Thyroid gland (tissue), 4 donors: ENCODE results near the gene RASSF1. TPM values are rescaled to one million over a fixed set of nuclear protein-coding genes. Genes with fewer than 3 reads are reported as not detected.

Experiments
- DNase-seq, 2 donors: peaks; one replicate each; pipeline ENCODE4 v3.0.0-alpha.2; 2019
- H3K27ac ChIP-seq, 3 donors: fragments of 200-600 bp; sonication (generic); 1 replicate in 2 of 3; 2 replicates in 1 of 3; pipeline ENCODE4 v1.5.1; 2016 to 2019; ENCODE audit warnings: mild to moderate bottlenecking in 1 of 3, moderate library complexity in 1 of 3
- H3K27me3 ChIP-seq: fragments of 200-600 bp; sonication (generic); one replicate; pipeline ENCODE4 v1.5.1; 2019
- H3K36me3 ChIP-seq, 2 donors: fragments of 200-600 bp; sonication (generic); one replicate each; pipeline ENCODE4 v1.5.1; 2016 to 2019
- H3K4me1 ChIP-seq, 2 donors: fragments of 200-600 bp; sonication (generic); one replicate each; pipeline ENCODE4 v1.5.1; 2017 to 2019
- H3K4me3 ChIP-seq, 3 donors: fragments of 200-600 bp; sonication (generic); replicated peaks in 1 of 3; 1 replicate in 2 of 3; 2 replicates in 1 of 3; pipeline ENCODE4 v1.5.1; 2016; ENCODE audit warnings: mild to moderate bottlenecking in 1 of 3
- H3K9me3 ChIP-seq: fragments of 200-600 bp; sonication (generic); one replicate; pipeline ENCODE4 v1.5.1; 2017
- POLR2A ChIP-seq, 2 donors: fragments of 450-650 bp; IDR thresholded peaks; one replicate each; pipeline ENCODE4 v1.6.1; 2017; ENCODE audit warnings: antibody characterized with exemption in 2 of 2, mild to moderate bottlenecking in 2 of 2, moderate library complexity in 1 of 2
- WGBS, 2 donors: methylation state at CpG; one replicate each; pipeline ENCODE4 v1.1.5; 2017; 5-methylcytosine and 5-hydroxymethylcytosine counted together
- intact Hi-C: fragments of 100-400 bp; cut with DNase I; formaldehyde crosslinking; loops from one replicate; pipeline ENCODE4 v1.15.1; 2023
- total RNA-seq, 4 donors: library from RNA; depleted of rRNA; stranded (reverse); fragments of >200 nt; gene quantifications; one replicate each; pipeline ENCODE4 v1.2.3, GENCODE V29; 2016
- TF ChIP-seq, protein P1 (sequence below), 6 experiments: fragments of 200-600 bp in 3 of 6; fragments of 450-650 bp in 3 of 6; sonication (generic) in 3 of 6; IDR thresholded peaks; one replicate each; pipeline ENCODE4 v1.5.1; 2016 to 2019; ENCODE audit warnings: antibody characterized with exemption in 6 of 6, mild to moderate bottlenecking in 2 of 6, inconsistent platforms in 1 of 6, moderate library complexity in 1 of 6

The RASSF1 gene
- total RNA-seq, 4 donors from 2014 or later: 18.9 to 42.6 (median 24.8) TPM

DNA sequence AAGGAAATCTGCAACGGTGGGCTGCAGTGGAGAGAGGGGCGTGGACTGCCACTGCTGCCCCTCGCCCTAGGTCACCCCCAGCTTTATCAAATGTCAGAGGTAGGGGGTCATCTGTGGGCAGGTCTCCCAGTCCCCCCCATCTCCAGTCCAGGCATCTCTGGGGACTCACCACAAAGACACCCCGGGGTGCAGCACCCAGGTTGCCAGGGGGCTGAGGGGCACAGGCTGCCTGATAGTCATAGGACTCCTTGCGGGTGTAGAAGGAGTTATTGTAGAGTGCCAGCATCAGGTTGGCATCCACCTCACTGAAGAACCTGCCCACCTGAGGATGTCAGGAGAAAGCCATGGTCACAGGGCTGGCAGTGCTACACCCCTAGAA is 25.2 kb upstream of the RASSF1 start:
- intact Hi-C loops: no loop called here
- Histone ChIP-seq H3K9me3 (no peaks in the 10 kb centered on the region), H3K4me3 (peak overlapping the region in 1 of 3 donors; percentile 55), H3K27ac (peak overlapping the region in 1 of 3 donors; percentile 7), H3K4me1 (peaks cover 14 to 15% of the 10 kb centered on the region in 2 donors), H3K36me3 (no peaks in the 10 kb centered on the region), H3K27me3 (no peaks in the 10 kb centered on the region)
- no peak for TF ChIP-seq POLR2A (IDR thresholded peaks at IDR 0.05)
- TF ChIP-seq, protein P1, sequence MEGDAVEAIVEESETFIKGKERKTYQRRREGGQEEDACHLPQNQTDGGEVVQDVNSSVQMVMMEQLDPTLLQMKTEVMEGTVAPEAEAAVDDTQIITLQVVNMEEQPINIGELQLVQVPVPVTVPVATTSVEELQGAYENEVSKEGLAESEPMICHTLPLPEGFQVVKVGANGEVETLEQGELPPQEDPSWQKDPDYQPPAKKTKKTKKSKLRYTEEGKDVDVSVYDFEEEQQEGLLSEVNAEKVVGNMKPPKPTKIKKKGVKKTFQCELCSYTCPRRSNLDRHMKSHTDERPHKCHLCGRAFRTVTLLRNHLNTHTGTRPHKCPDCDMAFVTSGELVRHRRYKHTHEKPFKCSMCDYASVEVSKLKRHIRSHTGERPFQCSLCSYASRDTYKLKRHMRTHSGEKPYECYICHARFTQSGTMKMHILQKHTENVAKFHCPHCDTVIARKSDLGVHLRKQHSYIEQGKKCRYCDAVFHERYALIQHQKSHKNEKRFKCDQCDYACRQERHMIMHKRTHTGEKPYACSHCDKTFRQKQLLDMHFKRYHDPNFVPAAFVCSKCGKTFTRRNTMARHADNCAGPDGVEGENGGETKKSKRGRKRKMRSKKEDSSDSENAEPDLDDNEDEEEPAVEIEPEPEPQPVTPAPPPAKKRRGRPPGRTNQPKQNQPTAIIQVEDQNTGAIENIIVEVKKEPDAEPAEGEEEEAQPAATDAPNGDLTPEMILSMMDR (IDR thresholded peaks at IDR 0.05): no peak
- no peak for DNase-seq
- WGBS, 2 donors: 60 to 74% methylated on average over 2 to 5 of the region's 5 CpGs

DNA sequence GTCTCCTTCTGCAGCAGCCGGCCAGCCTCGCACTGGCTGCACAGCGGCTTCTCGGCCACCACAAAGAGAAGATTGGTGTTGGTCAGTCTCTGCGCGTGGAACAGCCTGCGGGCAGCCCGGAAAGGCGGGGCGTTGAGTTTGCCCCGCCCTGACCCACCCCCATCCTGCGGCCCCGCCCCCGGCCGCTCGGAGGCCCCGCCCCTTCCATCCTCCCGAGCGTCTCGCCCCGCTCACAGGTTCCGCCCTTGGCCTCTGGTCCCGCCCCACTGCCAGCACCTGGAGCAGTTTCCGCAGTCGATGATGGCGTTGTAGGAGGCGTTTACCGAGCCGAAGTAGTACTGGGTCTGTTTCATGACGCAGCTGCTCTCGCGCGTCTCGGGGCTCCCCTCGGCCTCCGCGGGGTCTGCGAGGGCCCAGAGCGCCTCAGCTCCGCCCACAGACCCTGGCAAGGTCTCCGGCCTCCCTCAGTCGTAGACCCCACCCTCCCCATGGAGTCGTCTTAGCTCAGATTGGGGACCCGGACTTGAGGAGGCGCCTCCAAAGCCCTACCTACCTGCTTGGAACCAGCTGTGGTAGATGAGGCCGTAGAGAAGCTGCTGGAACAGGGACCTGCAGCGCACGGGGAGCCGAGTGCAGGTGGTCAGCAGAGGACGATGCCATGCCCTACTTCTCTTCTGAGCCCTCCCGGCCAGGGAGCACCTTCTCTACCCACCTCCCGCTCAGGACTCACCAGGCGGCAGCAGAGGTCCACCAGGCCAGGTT is 24.6 kb upstream of the RASSF1 start:
- intact Hi-C loops: no loop called here
- Histone ChIP-seq H3K27me3 (no peaks in the 10 kb centered on the region), H3K4me1 (peaks cover 14 to 15% of the 10 kb centered on the region in 2 donors), H3K36me3 (no peaks in the 10 kb centered on the region), H3K4me3 (peak overlapping the region in 2 of 3 donors; percentile 50 to 55), H3K9me3 (no peaks in the 10 kb centered on the region), H3K27ac (peak overlapping the region in 2 of 3 donors; percentile 7 to 68)
- TF ChIP-seq, protein P1 (IDR thresholded peaks at IDR 0.05): peak in 1 of 6 experiments; percentile 5
- peak in 1 of 2 donors; percentile 73 for TF ChIP-seq POLR2A (IDR thresholded peaks at IDR 0.05)
- peak; percentile 90 for DNase-seq
- WGBS, 2 donors: 7 to 18% methylated on average over 18 to 33 of the region's 53 CpGs

DNA sequence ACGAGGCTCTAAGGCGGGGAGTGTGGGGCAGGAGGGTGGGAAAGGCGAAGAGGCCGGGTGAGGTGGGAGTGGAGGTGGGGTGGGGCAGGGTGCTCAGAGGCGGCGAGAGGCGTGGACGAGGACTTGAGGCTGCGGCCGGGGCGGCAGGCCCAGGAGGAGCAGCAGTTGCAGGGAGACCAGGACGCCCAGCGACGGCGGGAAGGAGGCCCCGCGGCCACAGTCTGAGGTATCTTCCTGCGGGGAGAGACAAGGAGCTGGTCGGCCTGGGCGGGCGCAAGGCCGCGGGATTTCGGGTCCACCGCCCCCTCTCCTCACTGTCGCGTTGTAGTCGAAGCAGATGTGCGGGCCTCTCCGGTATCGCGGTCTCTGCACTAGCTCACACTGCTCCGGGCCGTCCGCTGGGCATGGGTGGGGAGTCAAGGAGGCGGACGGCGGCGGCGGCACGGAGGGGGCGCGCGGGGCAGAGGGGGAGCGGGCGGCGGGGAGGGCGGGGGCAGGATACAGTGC is 24.0 kb upstream of the RASSF1 start:
- H3K27ac ChIP-seq: peak overlapping the region in 1 of 3 donors; percentile 68
- TF ChIP-seq, protein P1 (IDR thresholded peaks at IDR 0.05): no peak
- no peak for TF ChIP-seq POLR2A (IDR thresholded peaks at IDR 0.05)
- no peaks in the 10 kb centered on the region for H3K27me3 ChIP-seq
- peak overlapping the region in 1 of 3 donors; percentile 55 for H3K4me3 ChIP-seq
- no peaks in the 10 kb centered on the region for H3K9me3 ChIP-seq
- WGBS, 2 donors: 22 to 25% methylated on average over 14 to 17 of the region's 48 CpGs
- no peaks in the 10 kb centered on the region for H3K36me3 ChIP-seq
- H3K4me1 ChIP-seq: peaks cover 14 to 15% of the 10 kb centered on the region in 2 donors
- intact Hi-C loops: no loop called here
- DNase-seq: peak; percentile 26 to 44

DNA sequence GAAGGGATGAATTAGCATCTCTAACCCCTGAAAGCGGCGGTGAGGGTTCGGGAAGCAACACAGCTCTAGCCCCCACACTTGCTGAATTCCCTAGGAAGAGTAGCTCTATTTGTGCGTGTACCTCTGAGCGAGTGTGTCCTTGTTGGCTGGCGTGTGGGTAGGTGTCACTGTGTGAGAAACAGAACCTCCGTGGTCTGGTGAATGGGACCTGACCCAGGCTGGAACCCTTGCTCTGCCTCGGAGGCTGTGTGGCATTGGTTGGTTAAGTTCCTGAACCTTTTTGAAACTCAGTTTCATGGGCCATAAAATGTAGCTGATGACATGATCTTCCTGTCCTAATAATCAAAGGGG is 19.1 kb upstream of the RASSF1 start:
- 31 to 35% methylated on average over 8 of the region's 8 CpGs for WGBS, 2 donors

More for the DNA sequence above, 19.1 kb upstream of the RASSF1 start:
- Histone ChIP-seq H3K4me3 (no peak overlapping the region), H3K27me3 (no peaks in the 10 kb centered on the region), H3K4me1 (peaks cover 41 to 47% of the 10 kb centered on the region in 2 donors), H3K36me3 (peaks cover 7% of the 10 kb centered on the region in 2 donors), H3K9me3 (no peaks in the 10 kb centered on the region), H3K27ac (peak overlapping the region in 1 of 3 donors; percentile 90)
- DNase-seq: no peak
- intact Hi-C loops: no loop called here
- TF ChIP-seq POLR2A (IDR thresholded peaks at IDR 0.05): no peak
- TF ChIP-seq, protein P1 (IDR thresholded peaks at IDR 0.05): no peak
